ENCODE data around the gene IL4I1. TPM values are rescaled to one million over a fixed set of nuclear protein-coding genes. Genes with fewer than 3 reads are reported as not detected.

Gene IL4I1
- total RNA-seq, 1 donor from 2014 or later = not detected

- H3K27ac ChIP-seq (replicated peaks) = peak overlapping the region; percentile 90
- peaks cover 71% of the 10 kb centered on the region for H3K4me1 ChIP-seq
- DNase-seq = no peak
- H3K36me3 ChIP-seq = peaks cover 50% of the 10 kb centered on the region
- peak overlapping the region; percentile 28 for H3K4me3 ChIP-seq
- no peak for TF ChIP-seq CTCF (IDR thresholded peaks at IDR 0.05; ENCODE audit: borderline replicate concordance)
- intact Hi-C loops (cut with micrococcal nuclease) = loop anchor here (5.0 kb wide), 1 partner anchor 48 kb away; the partner anchor contains the start of gene MED25
- no peaks in the 10 kb centered on the region for H3K9me3 ChIP-seq (replicated peaks)
- no peaks in the 10 kb centered on the region for H3K27me3 ChIP-seq (ENCODE audit: low read depth)
These were observed 31.8 kb downstream of the IL4I1 start for GRCh38 chr19:49864890-49865289.

- H3K36me3 ChIP-seq = peaks cover 60% of the 10 kb centered on the region
- H3K4me1 ChIP-seq = peaks cover 66% of the 10 kb centered on the region
- DNase-seq = no peak
- no peak overlapping the region for H3K4me3 ChIP-seq
- no peaks in the 10 kb centered on the region for H3K27me3 ChIP-seq (ENCODE audit: low read depth)
- no peaks in the 10 kb centered on the region for H3K9me3 ChIP-seq (replicated peaks)
- H3K27ac ChIP-seq (replicated peaks) = no peak overlapping the region
- no peak for TF ChIP-seq CTCF (IDR thresholded peaks at IDR 0.05; ENCODE audit: borderline replicate concordance)
- intact Hi-C loops (cut with micrococcal nuclease) = no loop called here
These were observed 32.8 kb downstream of the IL4I1 start for GRCh38 chr19:49863935-49864320.

GRCh38 chr19:49863254-49863934 is 33.3 kb downstream of the IL4I1 start:
- Histone ChIP-seq H3K4me3 (no peak overlapping the region), H3K4me1 (peaks cover 60% of the 10 kb centered on the region), H3K36me3 (peaks cover 65% of the 10 kb centered on the region), H3K27me3 (ENCODE audit: low read depth) (no peaks in the 10 kb centered on the region), H3K27ac (replicated peaks) (no peak overlapping the region), H3K9me3 (replicated peaks) (no peaks in the 10 kb centered on the region)
- TF ChIP-seq CTCF (IDR thresholded peaks at IDR 0.05; ENCODE audit: borderline replicate concordance) = no peak
- intact Hi-C loops (cut with micrococcal nuclease) = no loop called here
- no peak for DNase-seq

DNA sequence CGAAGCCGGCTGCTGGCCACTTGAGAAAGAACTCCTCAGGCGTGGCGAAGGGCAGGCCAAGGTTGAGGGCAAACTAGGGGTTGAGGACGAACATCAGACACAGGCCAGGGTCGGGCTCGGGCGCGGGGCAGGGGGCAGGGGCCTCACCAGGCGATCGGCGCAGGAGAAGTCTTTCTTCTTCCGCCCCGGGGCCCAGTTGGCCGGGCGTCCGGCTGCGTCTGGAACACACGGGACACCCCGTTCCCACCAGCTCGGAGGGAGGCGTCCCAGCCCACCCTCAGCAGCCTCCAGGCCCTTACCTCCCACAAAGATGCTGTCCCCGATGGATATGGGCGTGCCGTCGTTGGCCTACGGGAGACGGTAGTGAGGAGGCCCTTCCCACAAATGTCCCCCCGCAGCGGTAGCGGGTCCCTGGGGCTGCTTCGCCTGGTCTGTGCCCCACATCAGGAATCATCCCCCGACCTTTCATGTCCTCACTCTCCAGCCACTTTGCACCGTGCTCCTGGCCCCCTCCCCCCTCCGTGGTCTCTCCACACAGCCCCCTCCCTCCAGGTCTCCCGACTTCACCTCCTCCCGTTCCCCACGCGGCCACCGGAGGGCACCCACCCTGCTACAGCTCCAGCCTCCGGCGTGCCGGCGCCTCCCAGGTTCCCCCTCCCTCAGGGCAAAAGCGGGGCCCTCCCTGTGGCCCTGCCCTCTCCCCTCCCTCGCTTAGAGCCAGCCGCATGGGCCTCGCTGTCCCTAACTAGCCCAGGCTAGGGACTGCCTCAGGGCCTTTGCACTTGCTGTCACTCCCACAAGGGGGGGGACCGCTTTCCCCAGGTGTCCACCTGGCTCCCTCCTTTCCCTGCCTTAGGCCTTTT is 34.1 kb downstream of the IL4I1 start:
- peak; percentile 26 for TF ChIP-seq CTCF (IDR thresholded peaks at IDR 0.05; ENCODE audit: borderline replicate concordance)
- no peaks in the 10 kb centered on the region for H3K27me3 ChIP-seq (ENCODE audit: low read depth)
- peaks cover 73% of the 10 kb centered on the region for H3K36me3 ChIP-seq
- peaks cover 53% of the 10 kb centered on the region for H3K4me1 ChIP-seq
- intact Hi-C loops (cut with micrococcal nuclease) = no loop called here
- no peak for DNase-seq
- no peaks in the 10 kb centered on the region for H3K9me3 ChIP-seq (replicated peaks)
- peak overlapping the region; percentile 60 for H3K27ac ChIP-seq (replicated peaks)
- no peak overlapping the region for H3K4me3 ChIP-seq

DNA sequence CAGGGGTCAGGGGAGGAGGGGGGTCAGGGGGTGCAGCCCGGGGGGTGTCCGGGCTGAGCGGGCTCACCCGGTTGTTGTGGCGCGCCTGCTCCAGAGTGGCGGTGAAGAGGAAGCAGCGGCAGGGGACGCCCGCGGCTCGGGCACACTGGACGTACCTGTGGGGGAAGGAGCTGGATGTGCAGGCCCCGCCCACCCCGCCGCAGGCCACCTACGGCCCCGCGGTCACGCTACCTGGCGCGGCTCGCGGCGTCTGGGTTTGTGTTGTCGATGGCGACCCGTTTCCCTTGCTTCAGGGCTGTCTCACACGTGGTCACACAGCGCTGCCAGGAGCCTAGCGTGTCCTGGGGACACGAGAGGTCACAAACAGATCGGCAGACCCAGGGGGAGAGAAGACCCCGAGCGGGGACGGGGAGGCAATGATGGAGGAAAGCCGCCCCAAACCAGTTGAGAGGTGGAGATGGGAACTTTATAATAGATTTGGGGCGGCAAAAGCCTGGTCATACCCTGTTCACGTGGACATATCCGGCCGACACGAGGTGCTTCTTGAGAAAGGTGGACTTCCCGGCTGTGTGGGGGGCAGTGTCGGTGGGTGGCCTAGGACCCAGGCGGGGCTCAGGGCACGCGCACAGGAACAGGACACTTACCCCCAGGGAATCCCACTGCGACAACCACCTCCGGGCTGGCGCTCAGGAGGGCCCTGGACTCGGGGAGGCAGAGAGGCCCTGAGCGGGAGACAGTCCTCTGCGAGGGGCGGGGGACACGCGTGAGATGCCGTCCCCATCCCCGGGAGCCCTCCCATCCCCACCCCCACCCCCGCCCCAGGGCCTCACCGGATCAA is 34.9 kb downstream of the IL4I1 start:
- Histone ChIP-seq H3K9me3 (replicated peaks) (no peaks in the 10 kb centered on the region), H3K27ac (replicated peaks) (peak overlapping the region; percentile 60), H3K4me1 (peaks cover 46% of the 10 kb centered on the region), H3K27me3 (ENCODE audit: low read depth) (no peaks in the 10 kb centered on the region), H3K4me3 (no peak overlapping the region), H3K36me3 (peaks cover 81% of the 10 kb centered on the region)
- DNase-seq = no peak
- TF ChIP-seq CTCF (IDR thresholded peaks at IDR 0.05; ENCODE audit: borderline replicate concordance) = no peak
- intact Hi-C loops (cut with micrococcal nuclease) = no loop called here

Measured in left ventricle myocardium inferior (tissue), 1 donor.